H1 (cell line): ENCODE data around the gene MAGEB6. TPM values are rescaled to one million over a fixed set of nuclear protein-coding genes. Genes with fewer than 3 reads are reported as not detected.

Source experiments
- CTCF ChIA-PET: fragments of 300-600 bp; sonication (Branson Sonifier 250); formaldehyde crosslinking; loops from one replicate; lab custom pipeline; 2021; ENCODE audit not compliant: partially characterized antibody; lab: Charles Lee
- POLR2A ChIA-PET: fragments of 300-600 bp; sonication (Branson Sonifier 250); formaldehyde crosslinking; loops from one replicate; lab custom pipeline; 2021; ENCODE audit warnings: inconsistent platforms; ENCODE audit not compliant: partially characterized antibody; lab: Charles Lee
- DNase-seq, 2 experiments: peaks; one replicate each; pipeline versions ENCODE4 v3.0.0 to v3.0.0-alpha.2; 2010 to 2022; ENCODE audit warnings: low spot score in 2 of 2, low read depth in 1 of 2, mixed read lengths in 1 of 2
- FAIRE-seq: peaks from 2 replicates; lab custom pipeline; 2011; peaks lifted over from hg19 to GRCh38; lab: Jason Lieb, UNC
- H2AFZ ChIP-seq: 2 replicates; pipeline ENCODE4 v1.8.1; 2012; ENCODE audit warnings: low read length, inconsistent platforms
- H2AK5ac ChIP-seq: 2 replicates; pipeline ENCODE4 v1.6.1; 2013; ENCODE audit warnings: low read depth, low read length
- H2BK120ac ChIP-seq: replicated peaks from 2 replicates; pipeline ENCODE3; 2013; ENCODE audit warnings: low read depth, low read length, inconsistent platforms
- H2BK12ac ChIP-seq: 2 replicates; pipeline ENCODE4 v1.6.1; 2013; ENCODE audit warnings: low read depth, low read length
- H2BK15ac ChIP-seq: 2 replicates; pipeline ENCODE4 v1.6.1; 2013; ENCODE audit warnings: low read length
- H2BK20ac ChIP-seq: 2 replicates; pipeline ENCODE4 v1.6.1; 2013; ENCODE audit warnings: low read length
- H2BK5ac ChIP-seq: 2 replicates; pipeline ENCODE4 v1.6.1; 2013; ENCODE audit warnings: low read depth, low read length
- H3K14ac ChIP-seq: 2 replicates; pipeline ENCODE4 v1.6.1; 2013; ENCODE audit warnings: inconsistent platforms; ENCODE audit not compliant: insufficient read length
- H3K18ac ChIP-seq: 2 replicates; pipeline ENCODE4 v1.6.1; 2013; ENCODE audit warnings: low read length; ENCODE audit errors: extremely low read depth
- H3K23ac ChIP-seq: 2 replicates; pipeline ENCODE4 v1.6.1; 2013; ENCODE audit warnings: inconsistent platforms; ENCODE audit not compliant: insufficient read length
- H3K23me2 ChIP-seq: 2 replicates; pipeline ENCODE4 v1.6.1; 2013; ENCODE audit warnings: low read depth, low read length
- H3K27ac ChIP-seq: 2 replicates; pipeline ENCODE4 v1.6.1; 2011; ENCODE audit warnings: low read depth, low read length, inconsistent platforms
- H3K27me3 ChIP-seq, 4 experiments: replicated peaks in 1 of 4; 1 replicate in 1 of 4; 2 replicates in 3 of 4; pipeline versions ENCODE4 v1.6.1 to v1.8.1; 2011 to 2013; ENCODE audit warnings: low read length in 3 of 4, mild to moderate bottlenecking in 3 of 4, inconsistent platforms in 2 of 4, mixed read lengths in 2 of 4, moderate library complexity in 1 of 4; ENCODE audit not compliant: control insufficient read depth in 3 of 4, insufficient read depth in 3 of 4; ENCODE audit errors: extremely low read depth in 1 of 4
- H3K36me3 ChIP-seq, 4 experiments: 2 replicates each; pipeline versions ENCODE4 v1.6.1 to v1.8.1; 2011 to 2013; ENCODE audit warnings: mild to moderate bottlenecking in 4 of 4, low read length in 3 of 4, moderate library complexity in 2 of 4, control low read depth in 1 of 4, inconsistent platforms in 1 of 4; ENCODE audit not compliant: insufficient read depth in 4 of 4, control insufficient read depth in 2 of 4
- H3K4ac ChIP-seq: replicated peaks from 2 replicates; pipeline ENCODE3; 2013; ENCODE audit warnings: low read length, low read depth, mixed read lengths, inconsistent platforms; ENCODE audit not compliant: insufficient read length
- H3K4me1 ChIP-seq, 4 experiments: replicated peaks in 1 of 4; 1 replicate in 1 of 4; 2 replicates in 3 of 4; pipeline versions ENCODE4 v1.6.1 to v1.8.1; 2011 to 2013; ENCODE audit warnings: low read length in 3 of 4, inconsistent platforms in 2 of 4, mixed read lengths in 1 of 4; ENCODE audit not compliant: insufficient read depth in 4 of 4, control insufficient read depth in 3 of 4
- H3K4me2 ChIP-seq, 2 experiments: 2 replicates each; pipeline versions ENCODE4 v1.6.1 to v1.8.1; 2011 to 2013; ENCODE audit warnings: low read depth in 2 of 2, low read length in 2 of 2, control low read depth in 1 of 2, inconsistent platforms in 1 of 2, mild to moderate bottlenecking in 1 of 2; ENCODE audit not compliant: insufficient read depth in 1 of 2
- H3K4me3 ChIP-seq, 4 experiments: fragments of 200-600, 300-600 bp in 1 of 4; sonication (generic), shearing (Covaris generic), sonication (Bioruptor Twin) in 1 of 4; 2 replicates each; pipeline versions ENCODE4 v1.5.1 to v1.8.1; 2011 to 2016; ENCODE audit warnings: low read length in 4 of 4, low read depth in 3 of 4, control low read depth in 2 of 4, inconsistent platforms in 2 of 4, mild to moderate bottlenecking in 2 of 4, mixed read lengths in 1 of 4, moderate library complexity in 1 of 4; ENCODE audit not compliant: insufficient read depth in 2 of 4; ENCODE audit errors: extremely low read depth in 1 of 4
- H3K56ac ChIP-seq: replicated peaks from 2 replicates; pipeline ENCODE3; 2013; ENCODE audit warnings: low read depth, mild to moderate bottlenecking, mixed read lengths, low read length, inconsistent platforms; ENCODE audit not compliant: insufficient read length
- H3K79me1 ChIP-seq: 2 replicates; pipeline ENCODE4 v1.6.1; 2013; ENCODE audit warnings: low read depth, low read length, control low read depth
- H3K79me2 ChIP-seq, 2 experiments: 2 replicates each; pipeline versions ENCODE4 v1.6.1 to v1.8.1; 2012 to 2013; ENCODE audit warnings: low read length in 2 of 2, mild to moderate bottlenecking in 2 of 2, inconsistent platforms in 1 of 2; ENCODE audit not compliant: insufficient read depth in 2 of 2, control insufficient read depth in 1 of 2
- H3K9ac ChIP-seq, 4 experiments: replicated peaks in 1 of 4; 1 replicate in 1 of 4; 2 replicates in 3 of 4; pipeline versions ENCODE4 v1.6.1 to v1.8.1; 2011 to 2013; ENCODE audit warnings: low read depth in 3 of 4, low read length in 3 of 4, control low read depth in 2 of 4, mild to moderate bottlenecking in 2 of 4, moderate library complexity in 2 of 4, inconsistent platforms in 1 of 4; ENCODE audit errors: extremely low read depth in 1 of 4
- H3K9me3 ChIP-seq, 2 experiments: 2 replicates each; pipeline versions ENCODE4 v1.6.1 to v1.8.1; 2012 to 2013; ENCODE audit warnings: mild to moderate bottlenecking in 2 of 2, moderate library complexity in 2 of 2, control low read depth in 1 of 2, inconsistent platforms in 1 of 2, low read depth in 1 of 2, low read length in 1 of 2, mixed read lengths in 1 of 2; ENCODE audit not compliant: insufficient read depth in 2 of 2
- H4K20me1 ChIP-seq, 2 experiments: replicated peaks in 1 of 2; 2 replicates each; pipeline versions ENCODE3 to v1.8.1; 2011 to 2013; ENCODE audit warnings: inconsistent platforms in 2 of 2, low read length in 2 of 2, mild to moderate bottlenecking in 1 of 2; ENCODE audit not compliant: insufficient read depth in 2 of 2, control insufficient read depth in 1 of 2
- H4K5ac ChIP-seq: 2 replicates; pipeline ENCODE4 v1.6.1; 2013; ENCODE audit warnings: low read length, low read depth, mixed read lengths, inconsistent platforms; ENCODE audit not compliant: insufficient read length
- H4K8ac ChIP-seq: 2 replicates; pipeline ENCODE4 v1.8.0; 2013; ENCODE audit warnings: mild to moderate bottlenecking, moderate library complexity, low read length, inconsistent platforms; ENCODE audit not compliant: insufficient read depth; ENCODE audit errors: extremely low read depth
- H4K91ac ChIP-seq: replicated peaks from 2 replicates; pipeline ENCODE3; 2013; ENCODE audit warnings: low read length, mixed read lengths, inconsistent platforms; ENCODE audit not compliant: insufficient read length
- ATF3 ChIP-seq: IDR thresholded peaks from 2 replicates; pipeline ENCODE4 v1.6.1; 2011; ENCODE audit warnings: low read depth, mild to moderate bottlenecking, low read length; ENCODE audit not compliant: insufficient read depth
- CHD1 ChIP-seq: IDR thresholded peaks from 2 replicates; pipeline ENCODE4 v1.6.1; 2012; ENCODE audit warnings: low read depth, low read length, improper control_type of control experiment
- NANOG ChIP-seq: IDR thresholded peaks from 2 replicates; pipeline ENCODE4 v1.6.1; 2011; ENCODE audit warnings: low read length, low read depth, mild to moderate bottlenecking, inconsistent platforms; ENCODE audit not compliant: insufficient read depth, poor library complexity, severe bottlenecking
- SAP30 ChIP-seq: fragments of 300-600 bp; sonication (generic); IDR thresholded peaks from 2 replicates; pipeline ENCODE4 v1.7.1; 2012; ENCODE audit warnings: low read length, moderate library complexity, mild to moderate bottlenecking, inconsistent platforms; ENCODE audit not compliant: insufficient read depth, insufficient replicate concordance
- SIX5 ChIP-seq: IDR thresholded peaks from 2 replicates; pipeline ENCODE4 v1.6.1; 2011; ENCODE audit warnings: mild to moderate bottlenecking, low read depth, low read length
- YY1 ChIP-seq: IDR thresholded peaks from 2 replicates; pipeline ENCODE4 v1.6.1; 2011; ENCODE audit warnings: low read depth, mild to moderate bottlenecking, low read length
- WGBS, 2 experiments: shearing (Covaris generic) in 1 of 2; methylation state at CpG; one replicate each; pipeline versions ENCODE4 v1.1.6 to v1.1.7; 2013 to 2015; ENCODE audit warnings: low lambda C conversion rate in 2 of 2, mixed read lengths in 2 of 2, inconsistent platforms in 1 of 2, low coverage in 1 of 2, missing lambda C conversion rate in 1 of 2; ENCODE audit not compliant: insufficient replicate concordance in 2 of 2, insufficient coverage in 1 of 2, insufficient read length in 1 of 2; ENCODE audit errors: extremely low coverage in 1 of 2, missing lambda C conversion rate in 1 of 2; 5-methylcytosine and 5-hydroxymethylcytosine counted together
- polyA plus RNA-seq, 7 experiments: library from polyadenylated mRNA; depleted of rRNA in 3 of 7; stranded (reverse) in 5 of 7; unstranded in 2 of 7; fragments of >200 nt in 5 of 7; fragments of 200-250 nt in 2 of 7; gene quantifications; 1 replicate in 5 of 7; 2 replicates in 1 of 7; 4 replicates in 1 of 7; pipeline versions ENCODE4 v1.2.1 to v1.2.3, GENCODE V29; 2011 to 2013; ENCODE audit warnings: missing spikeins in 2 of 7, mixed read lengths in 2 of 7
- total RNA-seq: library from RNA; stranded (reverse); fragmentation: NEBNext Ultra II Directional; extraction: Animal tissue kit (Norgen Biotek cat#: 25700); gene quantifications from 2 replicates; pipeline ENCODE4 v1.2.1, GENCODE V29; 2021

Gene MAGEB6
- total and polyA plus RNA-seq, 2 of the 8 experiments (the other 6 are each of a cell fraction or from before 2014, with no cell fraction given), result not detected

DNA sequence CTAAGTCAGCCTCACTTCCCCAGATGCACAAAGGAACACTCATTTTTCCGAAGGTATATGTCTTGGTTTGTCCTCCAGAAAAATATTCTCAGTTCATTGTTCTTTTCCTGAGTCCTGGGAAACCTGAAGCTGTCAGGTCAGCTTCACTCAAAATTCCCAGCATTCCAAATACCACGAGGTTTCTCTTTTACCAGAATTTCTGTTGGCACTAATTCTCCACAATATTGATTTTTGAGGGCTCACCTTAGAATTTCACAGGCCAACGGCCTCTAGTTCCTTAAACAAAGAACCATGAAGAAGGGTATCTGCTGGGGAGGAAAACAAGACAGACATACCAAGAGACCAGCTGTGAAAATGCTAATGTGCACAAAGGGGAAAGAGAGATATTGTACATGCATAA lies 15.8 kb downstream of the MAGEB6 start:
- Histone ChIP-seq H4K5ac (no peak overlapping the region), H3K79me2 (no peaks in the 10 kb centered on the region), H4K8ac (no peak overlapping the region), H3K23me2 (no peaks in the 10 kb centered on the region), H2BK12ac (no peak overlapping the region), H2BK120ac (no peak overlapping the region), H3K27me3 (no peaks in the 10 kb centered on the region), H3K36me3 (no peaks in the 10 kb centered on the region; a peak in 1 of 8 replicates), H3K4me1 (no peaks in the 10 kb centered on the region), H4K20me1 (no peaks in the 10 kb centered on the region), H3K4ac (no peak overlapping the region), H3K9me3 (peaks cover 0 to 10% of the 10 kb centered on the region in 2 experiments; a peak in 1 of 4 replicates), H4K91ac (no peak overlapping the region), H2AFZ (no peak overlapping the region), H3K4me2 (no peak overlapping the region), H3K14ac (no peak overlapping the region), H2AK5ac (no peak overlapping the region), H2BK20ac (no peak overlapping the region), H3K9ac (no peak overlapping the region), H3K4me3 (no peak overlapping the region), H2BK15ac (no peak overlapping the region), H3K27ac (no peak overlapping the region), H3K18ac (no peak overlapping the region), H3K56ac (no peak overlapping the region), H3K79me1 (no peaks in the 10 kb centered on the region), H2BK5ac (no peak overlapping the region), H3K23ac (no peak overlapping the region)
- 89% methylated on average over 3 of the region's 3 CpGs; no CpG with 5 or more reads in 1 of the 2 experiments for WGBS, 2 experiments
- ChIA-PET CTCF (no interaction called here), POLR2A (no interaction called here)
- no peak for DNase-seq
- no peak for FAIRE-seq
- no peak for TF ChIP-seq SIX5
- TF ChIP-seq SAP30, result no peak
- no peak for TF ChIP-seq NANOG
- no peak for TF ChIP-seq CHD1
- no peak for TF ChIP-seq YY1
- TF ChIP-seq ATF3, result no peak
